NT2/D1 (cell line): ENCODE results near the gene SDK2.

Experiments used
- SUZ12 ChIP-seq: IDR thresholded peaks from 2 replicates; pipeline ENCODE4 v1.6.1; 2011; ENCODE audit not compliant: insufficient read length, insufficient read depth; ENCODE audit errors: extremely low read depth
- YY1 ChIP-seq: IDR thresholded peaks from 2 replicates; pipeline ENCODE4 v1.6.1; 2011; ENCODE audit not compliant: insufficient read length, insufficient read depth
- ZNF274 ChIP-seq: IDR thresholded peaks from 2 replicates; pipeline ENCODE4 v1.6.1; 2011; ENCODE audit warnings: mild to moderate bottlenecking, low read depth, low read length

DNA sequence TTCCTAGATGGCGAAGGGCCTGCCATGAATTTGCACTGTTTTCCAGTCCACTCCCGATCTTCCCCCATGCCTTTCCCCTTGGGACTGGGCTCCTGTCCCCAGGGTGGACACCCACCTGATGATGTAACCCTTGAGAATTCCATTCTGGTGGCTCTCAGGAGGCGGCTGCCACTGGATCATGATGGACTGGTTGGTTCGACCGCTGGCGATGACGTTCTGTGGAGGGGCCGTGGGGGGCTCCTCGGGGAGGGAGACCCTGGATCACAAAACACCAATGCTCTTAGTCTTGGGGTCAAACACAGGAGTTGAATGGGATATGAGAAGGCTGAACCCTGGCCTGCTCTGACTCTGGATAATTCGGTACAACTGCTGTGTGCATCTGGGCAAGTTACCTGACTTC, 225.2 kb downstream of the SDK2 start:
- no peak for TF ChIP-seq ZNF274
- TF ChIP-seq SUZ12 = no peak
- no peak for TF ChIP-seq YY1
